ENCODE data around the gene CACNA1F. TPM values are rescaled to one million over a fixed set of nuclear protein-coding genes. Genes with fewer than 3 reads are reported as not detected.
A peak's percentile ranks its signal among the peaks of the same experiment; 100 is the strongest.

Gene CACNA1F
- total and polyA plus RNA-seq, 4 donors, result 0.10 to 0.55 (median 0.42) TPM

DNA sequence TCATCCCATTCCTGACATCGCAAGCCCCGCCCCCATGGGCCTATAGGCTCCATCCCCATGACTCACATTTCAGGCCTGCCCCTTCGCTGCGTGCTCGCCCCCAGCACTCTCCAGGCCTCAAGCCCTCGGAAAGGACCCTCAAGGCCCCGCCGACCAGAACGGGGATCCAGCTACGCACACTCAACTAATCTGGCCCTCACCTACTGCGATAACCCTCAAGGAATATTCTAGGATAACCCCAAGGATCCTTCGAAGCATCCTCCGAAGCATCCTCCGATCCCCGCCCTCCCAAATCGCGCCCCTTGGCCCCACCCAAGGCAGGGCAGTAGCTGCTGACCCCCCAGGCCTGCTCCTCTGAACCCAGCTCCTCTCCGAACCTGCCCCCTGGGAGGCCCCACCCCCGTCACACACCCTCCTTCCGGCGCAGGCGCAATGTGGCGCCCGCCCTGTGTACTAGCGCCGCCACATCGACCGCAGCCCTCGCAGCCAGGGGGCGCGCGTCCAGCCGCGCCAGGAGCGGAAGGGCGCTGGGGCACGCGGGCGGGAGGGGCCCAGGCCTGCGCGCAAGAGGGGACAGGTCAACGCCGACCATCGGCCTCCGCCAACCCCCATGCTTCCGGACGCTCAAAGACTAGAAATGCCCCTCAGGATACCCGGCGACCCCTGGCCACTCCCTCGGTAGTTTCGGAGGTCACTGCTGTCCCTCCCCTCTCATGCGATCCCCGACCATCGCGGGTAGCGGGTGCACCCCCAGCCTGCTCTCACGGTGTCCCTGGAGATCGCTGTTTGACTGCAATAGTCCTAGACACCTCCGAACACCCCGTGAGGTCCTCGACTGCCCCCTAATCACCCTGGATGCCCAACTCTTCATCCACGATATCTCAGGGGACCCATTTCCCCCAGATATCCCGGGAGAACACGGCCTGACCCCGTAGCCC, 77.0 kb downstream of the CACNA1F start:
- peak; percentile 91 to 94 (median 93) for DNase-seq
- peaks cover 0 to 8% (median 0%) of the 10 kb centered on the region in 4 donors for H3K9me3 ChIP-seq (ENCODE audit: control insufficient read depth in 4 of 4, insufficient read depth in 3 of 4, low read length in 3 of 4)
- H3K9ac ChIP-seq (ENCODE audit: insufficient read depth in 1 of 2, low read length in 2 of 2), result peak overlapping the region; percentile 46 to 93
- peak overlapping the region; percentile 80 to 87 for H3K27ac ChIP-seq (ENCODE audit: low read depth in 1 of 2, low read length in 1 of 2)
- no peaks in the 10 kb centered on the region for H3K27me3 ChIP-seq (ENCODE audit: control insufficient read depth in 3 of 3, insufficient read depth in 3 of 3, low read length in 2 of 3)
- TF ChIP-seq, protein P1, sequence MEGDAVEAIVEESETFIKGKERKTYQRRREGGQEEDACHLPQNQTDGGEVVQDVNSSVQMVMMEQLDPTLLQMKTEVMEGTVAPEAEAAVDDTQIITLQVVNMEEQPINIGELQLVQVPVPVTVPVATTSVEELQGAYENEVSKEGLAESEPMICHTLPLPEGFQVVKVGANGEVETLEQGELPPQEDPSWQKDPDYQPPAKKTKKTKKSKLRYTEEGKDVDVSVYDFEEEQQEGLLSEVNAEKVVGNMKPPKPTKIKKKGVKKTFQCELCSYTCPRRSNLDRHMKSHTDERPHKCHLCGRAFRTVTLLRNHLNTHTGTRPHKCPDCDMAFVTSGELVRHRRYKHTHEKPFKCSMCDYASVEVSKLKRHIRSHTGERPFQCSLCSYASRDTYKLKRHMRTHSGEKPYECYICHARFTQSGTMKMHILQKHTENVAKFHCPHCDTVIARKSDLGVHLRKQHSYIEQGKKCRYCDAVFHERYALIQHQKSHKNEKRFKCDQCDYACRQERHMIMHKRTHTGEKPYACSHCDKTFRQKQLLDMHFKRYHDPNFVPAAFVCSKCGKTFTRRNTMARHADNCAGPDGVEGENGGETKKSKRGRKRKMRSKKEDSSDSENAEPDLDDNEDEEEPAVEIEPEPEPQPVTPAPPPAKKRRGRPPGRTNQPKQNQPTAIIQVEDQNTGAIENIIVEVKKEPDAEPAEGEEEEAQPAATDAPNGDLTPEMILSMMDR (IDR thresholded peaks at IDR 0.05; ENCODE audit: control extremely low read depth, extremely low read depth), result peak; percentile 65
- no peaks in the 10 kb centered on the region for H3K4me1 ChIP-seq (ENCODE audit: control insufficient read depth in 5 of 5, insufficient read depth in 5 of 5, low read length in 5 of 5)
- no peak overlapping the region for H3K4me3 ChIP-seq
- WGBS, 2 donors, result 3 to 41% methylated on average over 39 to 65 of the region's 65 CpGs
- peak; percentile 93 for ATAC-seq (ENCODE audit: insufficient read depth, low FRiP score)
- no peaks in the 10 kb centered on the region for H3K36me3 ChIP-seq (ENCODE audit: control insufficient read depth in 4 of 4, insufficient read depth in 4 of 4, low read length in 4 of 4)

DNA sequence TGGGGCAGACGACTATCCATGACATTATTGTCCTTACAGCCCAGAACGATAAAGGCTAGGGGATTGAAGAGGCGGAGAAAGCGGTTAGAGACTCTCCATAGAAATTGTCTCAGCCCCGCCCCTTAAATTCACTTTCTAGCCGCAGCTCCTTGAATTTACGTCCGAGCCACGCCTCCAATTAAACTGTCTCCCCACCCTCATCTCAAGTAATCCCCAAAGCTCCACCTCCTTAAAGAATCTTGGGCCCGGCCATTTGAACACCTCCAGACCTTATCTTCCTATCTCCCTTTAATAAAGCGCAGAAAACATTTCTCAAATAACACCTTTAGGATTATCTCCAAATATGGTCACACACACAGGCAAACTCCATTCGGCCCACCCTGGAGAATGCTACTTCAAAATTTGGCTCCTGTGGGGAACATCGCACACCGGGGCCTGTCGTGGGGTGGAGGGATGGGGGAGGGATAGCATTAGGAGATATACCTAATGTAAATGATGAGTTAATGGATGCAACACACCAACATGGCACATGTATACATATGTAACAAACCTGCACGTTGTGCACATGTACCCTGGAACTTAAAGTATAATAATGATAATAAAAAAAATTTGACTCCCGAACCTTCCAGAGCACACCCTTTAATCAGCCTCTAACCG, 77.8 kb downstream of the CACNA1F start:
- peak; percentile 54 for ATAC-seq (ENCODE audit: insufficient read depth, low FRiP score)
- DNase-seq, result peak; percentile 61 to 84 (median 78)
- H3K27me3 ChIP-seq (ENCODE audit: control insufficient read depth in 3 of 3, insufficient read depth in 3 of 3, low read length in 2 of 3), result no peaks in the 10 kb centered on the region
- H3K9me3 ChIP-seq (ENCODE audit: control insufficient read depth in 4 of 4, insufficient read depth in 3 of 4, low read length in 3 of 4), result peaks cover 0 to 8% (median 0%) of the 10 kb centered on the region in 4 donors
- H3K4me3 ChIP-seq, result peak overlapping the region; percentile 30
- WGBS, 2 donors, result 1 to 45% methylated on average over 18 of the region's 18 CpGs
- peak overlapping the region; percentile 80 to 87 for H3K27ac ChIP-seq (ENCODE audit: low read depth in 1 of 2, low read length in 1 of 2)
- TF ChIP-seq, protein P1 (IDR thresholded peaks at IDR 0.05; ENCODE audit: control extremely low read depth, extremely low read depth), result no peak
- no peaks in the 10 kb centered on the region for H3K36me3 ChIP-seq (ENCODE audit: control insufficient read depth in 4 of 4, insufficient read depth in 4 of 4, low read length in 4 of 4)
- H3K9ac ChIP-seq (ENCODE audit: insufficient read depth in 1 of 2, low read length in 2 of 2), result peak overlapping the region in 1 of 2 donors; percentile 51
- H3K4me1 ChIP-seq (ENCODE audit: control insufficient read depth in 5 of 5, insufficient read depth in 5 of 5, low read length in 5 of 5), result no peaks in the 10 kb centered on the region

Other genes starting within 250 kb of the CACNA1F start
- 10 to 100 TPM; 29.2 to 48.9 TPM for gene GRIPAP1, start 231.1 kb downstream of the CACNA1F start, total RNA-seq
- 10 to 100 TPM; 30.3 to 38.1 TPM for gene GRIPAP1, start 231.1 kb downstream of the CACNA1F start, polyA plus RNA-seq
- 10 to 100 TPM; 28.4 to 51.5 TPM for gene TFE3, start 190.0 kb downstream of the CACNA1F start, total RNA-seq
- gene TFE3, start 190.0 kb downstream of the CACNA1F start, polyA plus RNA-seq, result 10 to 100 TPM; 34.0 to 63.7 TPM
- 10 to 100 TPM in 1 of 2 donors, 1 to 10 TPM in 1; 5.3 to 11.3 TPM for gene CCDC120, start 174.3 kb downstream of the CACNA1F start, total RNA-seq
- 1 to 10 TPM; 3.8 to 5.1 TPM for gene CCDC120, start 174.3 kb downstream of the CACNA1F start, polyA plus RNA-seq
- 10 to 100 TPM in 1 of 2 donors, 1 to 10 TPM in 1; 5.6 to 40.8 TPM for gene PRAF2, start 159.3 kb downstream of the CACNA1F start, total RNA-seq
- 10 to 100 TPM; 36.6 to 37.2 TPM for gene PRAF2, start 159.3 kb downstream of the CACNA1F start, polyA plus RNA-seq
- gene WDR45, start 153.5 kb downstream of the CACNA1F start, total RNA-seq, result 10 to 100 TPM; 48.1 to 71.4 TPM
- 10 to 100 TPM; 58.5 to 70.1 TPM for gene WDR45, start 153.5 kb downstream of the CACNA1F start, polyA plus RNA-seq
- 10 to 100 TPM; 18.1 to 23.1 TPM for gene GPKOW, start 109.6 kb downstream of the CACNA1F start, total RNA-seq
- gene GPKOW, start 109.6 kb downstream of the CACNA1F start, polyA plus RNA-seq, result 10 to 100 TPM in 1 of 2 donors, 1 to 10 TPM in 1; 9.1 to 20.6 TPM
- 10 to 100 TPM in 1 of 2 donors, 1 to 10 TPM in 1; 7.3 to 15.2 TPM for gene MAGIX, start 70.6 kb downstream of the CACNA1F start, total RNA-seq
- 10 to 100 TPM in 1 of 2 donors, 1 to 10 TPM in 1; 9.8 to 19.0 TPM for gene MAGIX, start 70.6 kb downstream of the CACNA1F start, polyA plus RNA-seq
- gene PLP2, start 61.4 kb downstream of the CACNA1F start, total RNA-seq, result 100 to 1,000 TPM in 1 of 2 donors, 1 to 10 TPM in 1; 8.9 to 181 TPM
- 100 to 1,000 TPM; 138 to 222 TPM for gene PLP2, start 61.4 kb downstream of the CACNA1F start, polyA plus RNA-seq
- 10 to 100 TPM; 10.0 to 16.3 TPM for gene PRICKLE3, start 47.0 kb downstream of the CACNA1F start, total RNA-seq
- 10 to 100 TPM in 1 of 2 donors, 1 to 10 TPM in 1; 7.6 to 12.7 TPM for gene PRICKLE3, start 47.0 kb downstream of the CACNA1F start, polyA plus RNA-seq
- gene SYP, start 33.1 kb downstream of the CACNA1F start, total RNA-seq, result 1 to 10 TPM; 3.2 to 5.6 TPM
- gene SYP, start 33.1 kb downstream of the CACNA1F start, polyA plus RNA-seq, result 1 to 10 TPM; 4.6 to 5.1 TPM
- gene CCDC22, start 2.1 kb upstream of the CACNA1F start, total RNA-seq, result 10 to 100 TPM; 14.7 to 22.2 TPM
- gene CCDC22, start 2.1 kb upstream of the CACNA1F start, polyA plus RNA-seq, result 10 to 100 TPM in 1 of 2 donors, 1 to 10 TPM in 1; 7.8 to 16.9 TPM
- 1 to 10 TPM in 1 of 2 donors, under 1 TPM in 1; 0.40 to 1.4 TPM for gene FOXP3, start 31.4 kb upstream of the CACNA1F start, total RNA-seq
- under 1 TPM; 0.12 to 0.56 TPM for gene FOXP3, start 31.4 kb upstream of the CACNA1F start, polyA plus RNA-seq
- gene PPP1R3F, start 36.5 kb upstream of the CACNA1F start, total RNA-seq, result 1 to 10 TPM; 5.8 to 7.6 TPM
- 1 to 10 TPM; 2.0 to 3.0 TPM for gene PPP1R3F, start 36.5 kb upstream of the CACNA1F start, polyA plus RNA-seq
- not detected for gene GAGE10, start 70.3 kb upstream of the CACNA1F start, total RNA-seq
- gene GAGE10, start 70.3 kb upstream of the CACNA1F start, polyA plus RNA-seq, result not detected
- gene GAGE12J, start 88.7 kb upstream of the CACNA1F start, total RNA-seq, result not detected
- gene GAGE12J, start 88.7 kb upstream of the CACNA1F start, polyA plus RNA-seq, result not detected
- not detected for gene GAGE13, start 98.2 kb upstream of the CACNA1F start, total RNA-seq
- gene GAGE13, start 98.2 kb upstream of the CACNA1F start, polyA plus RNA-seq, result not detected

Data from lung (tissue), 12 donors.